Mesothelial cell of epicardium (in vitro differentiated cells): ENCODE measurements around the gene PAGE4. TPM values are rescaled to one million over a fixed set of nuclear protein-coding genes. Genes with fewer than 3 reads are reported as not detected.

Experiments
- DNase-seq, 2 experiments: peaks; one replicate each; pipeline ENCODE4 v3.0.0; 2021; ENCODE audit warnings: low spot score in 2 of 2; ENCODE audit not compliant: unreplicated experiment in 2 of 2
- H3K27ac Mint-ChIP-seq: 2 replicates; pipeline ENCODE4 v1.8.0; 2021; ENCODE audit warnings: mixed read lengths
- H3K27me3 Mint-ChIP-seq: 2 replicates; pipeline ENCODE4 v1.8.0; 2021; ENCODE audit warnings: low read depth, mixed read lengths
- H3K36me3 Mint-ChIP-seq: 2 replicates; pipeline ENCODE4 v1.8.0; 2021; ENCODE audit warnings: mixed read lengths
- H3K4me1 Mint-ChIP-seq: 2 replicates; pipeline ENCODE4 v1.8.0; 2021; ENCODE audit warnings: mixed read lengths
- H3K4me3 Mint-ChIP-seq: 2 replicates; pipeline ENCODE4 v1.8.0; 2021; ENCODE audit warnings: mild to moderate bottlenecking, moderate library complexity, mixed read lengths
- H3K9me3 Mint-ChIP-seq: 2 replicates; pipeline ENCODE4 v1.8.0; 2021; ENCODE audit warnings: mixed read lengths
- total RNA-seq: library from RNA; stranded (reverse); gene quantifications from 3 replicates; pipeline ENCODE4 v1.2.1, GENCODE V29; 2021
- TF ChIP-seq, protein P1 (sequence below): fragments of 200-600 bp; sonication (generic); IDR thresholded peaks from one replicate; pipeline ENCODE4 v1.5.0; 2021; ENCODE audit warnings: antibody characterized with exemption; ENCODE audit not compliant: unreplicated experiment

Gene PAGE4, protein sequence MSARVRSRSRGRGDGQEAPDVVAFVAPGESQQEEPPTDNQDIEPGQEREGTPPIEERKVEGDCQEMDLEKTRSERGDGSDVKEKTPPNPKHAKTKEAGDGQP
- total RNA-seq, result 0.60 to 0.67 TPM in 2 of 3 replicates, not detected in the other

- Mint-ChIP-seq H3K27ac (no peak within 1 kb of the TSS), H3K36me3 (no peaks in the 10 kb centered on the region), H3K9me3 (peaks cover 29% of the 10 kb centered on the region), H3K4me3 (no peak within 1 kb of the TSS), H3K27me3 (no peaks in the 10 kb centered on the region), H3K4me1 (no peaks in the 10 kb centered on the region)
- no peak for DNase-seq
- TF ChIP-seq, protein P1, sequence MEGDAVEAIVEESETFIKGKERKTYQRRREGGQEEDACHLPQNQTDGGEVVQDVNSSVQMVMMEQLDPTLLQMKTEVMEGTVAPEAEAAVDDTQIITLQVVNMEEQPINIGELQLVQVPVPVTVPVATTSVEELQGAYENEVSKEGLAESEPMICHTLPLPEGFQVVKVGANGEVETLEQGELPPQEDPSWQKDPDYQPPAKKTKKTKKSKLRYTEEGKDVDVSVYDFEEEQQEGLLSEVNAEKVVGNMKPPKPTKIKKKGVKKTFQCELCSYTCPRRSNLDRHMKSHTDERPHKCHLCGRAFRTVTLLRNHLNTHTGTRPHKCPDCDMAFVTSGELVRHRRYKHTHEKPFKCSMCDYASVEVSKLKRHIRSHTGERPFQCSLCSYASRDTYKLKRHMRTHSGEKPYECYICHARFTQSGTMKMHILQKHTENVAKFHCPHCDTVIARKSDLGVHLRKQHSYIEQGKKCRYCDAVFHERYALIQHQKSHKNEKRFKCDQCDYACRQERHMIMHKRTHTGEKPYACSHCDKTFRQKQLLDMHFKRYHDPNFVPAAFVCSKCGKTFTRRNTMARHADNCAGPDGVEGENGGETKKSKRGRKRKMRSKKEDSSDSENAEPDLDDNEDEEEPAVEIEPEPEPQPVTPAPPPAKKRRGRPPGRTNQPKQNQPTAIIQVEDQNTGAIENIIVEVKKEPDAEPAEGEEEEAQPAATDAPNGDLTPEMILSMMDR, result no peak
Observed at GRCh38 chrX:49829016-49829415, at the start of gene PAGE4. TSS of gene PAGE4 (plus strand) at chrX:49829303. CDS start at chrX:49830429, 1,126 bp downstream.

DNA sequence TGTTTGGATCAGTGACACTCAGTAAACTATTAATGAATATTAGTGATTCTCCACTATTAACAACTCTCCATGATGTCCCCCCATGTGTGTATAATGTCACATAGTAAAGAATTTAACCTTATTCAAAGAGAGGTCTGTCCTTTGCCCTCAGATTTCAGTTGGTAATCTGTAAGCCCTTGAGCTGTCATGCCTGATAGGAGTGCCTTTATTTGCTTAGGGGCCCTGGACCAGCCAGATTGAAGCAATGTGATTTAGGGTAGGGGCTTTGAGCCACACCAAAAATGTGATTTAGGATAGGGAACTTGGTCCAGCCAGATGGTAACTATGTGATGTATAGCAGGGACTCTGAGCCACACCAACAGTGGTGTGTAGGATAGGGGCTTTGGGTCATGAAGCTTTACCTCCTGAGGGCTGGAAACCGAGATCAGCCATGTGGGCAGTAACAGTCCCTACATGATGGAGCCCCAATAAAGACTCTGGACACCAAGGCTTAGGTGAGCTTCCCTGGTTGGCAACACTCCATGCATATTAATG is 44.3 kb upstream of the PAGE4 start:
- Mint-ChIP-seq H3K4me3 (no peak overlapping the region), H3K9me3 (peaks cover 9% of the 10 kb centered on the region), H3K27me3 (no peaks in the 10 kb centered on the region), H3K4me1 (no peaks in the 10 kb centered on the region), H3K36me3 (no peaks in the 10 kb centered on the region), H3K27ac (no peak overlapping the region)
- TF ChIP-seq, protein P1, result no peak
- DNase-seq, result no peak

- H3K4me1 Mint-ChIP-seq, result no peaks in the 10 kb centered on the region
- H3K27me3 Mint-ChIP-seq, result peaks cover 2% of the 10 kb centered on the region
- no peak overlapping the region for H3K27ac Mint-ChIP-seq
- no peak for DNase-seq
- no peaks in the 10 kb centered on the region for H3K36me3 Mint-ChIP-seq
- no peak overlapping the region for H3K4me3 Mint-ChIP-seq
- TF ChIP-seq, protein P1, result no peak
- H3K9me3 Mint-ChIP-seq, result peaks cover under 1% of the 10 kb centered on the region
Observed at GRCh38 chrX:49792376-49792775, 36.7 kb upstream of the PAGE4 start.

DNA sequence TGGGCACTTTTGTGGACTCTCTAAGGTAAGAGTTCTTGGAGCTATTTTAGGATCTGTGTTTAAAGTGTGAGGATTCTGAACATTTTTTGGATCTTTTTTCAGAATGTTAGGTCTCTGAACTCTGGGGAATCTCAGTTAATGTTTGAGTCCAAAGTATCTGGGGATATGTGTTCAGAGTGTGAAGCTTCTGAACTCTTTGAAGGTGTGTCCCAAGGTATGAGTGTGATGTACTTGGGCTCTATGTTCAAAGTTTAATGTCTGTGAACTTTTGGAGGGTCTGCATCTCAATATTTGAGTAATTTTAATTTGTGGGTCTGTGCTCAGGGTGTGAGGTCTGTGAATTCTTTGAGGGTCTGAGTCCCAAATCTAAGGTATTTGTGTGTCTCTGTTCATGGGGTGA is 35.4 kb upstream of the PAGE4 start:
- peaks cover 2% of the 10 kb centered on the region for H3K27me3 Mint-ChIP-seq

DNA sequence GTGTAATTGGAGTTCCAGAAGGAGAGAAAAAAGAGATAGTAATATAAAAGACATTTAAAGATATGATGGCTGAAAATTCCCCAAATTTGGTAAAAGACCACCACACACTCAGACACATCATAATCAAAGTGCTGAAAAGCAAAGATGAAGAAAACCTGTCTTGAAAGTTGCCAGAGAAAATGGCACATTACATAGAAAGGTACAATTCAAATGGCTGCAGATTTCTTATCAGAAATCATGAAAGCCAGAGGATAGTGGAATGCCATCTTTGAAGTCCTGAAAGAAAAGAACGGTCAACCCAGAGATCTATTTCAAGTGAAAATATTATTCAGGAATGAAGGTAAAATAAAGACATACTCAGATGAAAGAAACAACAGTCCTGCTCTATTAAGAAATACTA is 29.3 kb upstream of the PAGE4 start:
- Mint-ChIP-seq H3K36me3 (no peaks in the 10 kb centered on the region), H3K9me3 (peaks cover 44% of the 10 kb centered on the region), H3K27ac (no peak overlapping the region), H3K4me3 (no peak overlapping the region), H3K4me1 (no peaks in the 10 kb centered on the region), H3K27me3 (peaks cover 2% of the 10 kb centered on the region)
- no peak for DNase-seq
- TF ChIP-seq, protein P1, result no peak

More for the DNA sequence above, 35.4 kb upstream of the PAGE4 start:
- TF ChIP-seq, protein P1, result no peak
- no peak overlapping the region for H3K27ac Mint-ChIP-seq
- no peaks in the 10 kb centered on the region for H3K36me3 Mint-ChIP-seq
- H3K4me3 Mint-ChIP-seq, result no peak overlapping the region
- H3K9me3 Mint-ChIP-seq, result peaks cover 13% of the 10 kb centered on the region
- H3K4me1 Mint-ChIP-seq, result no peaks in the 10 kb centered on the region
- DNase-seq, result no peak
